Esophagus muscularis mucosa (tissue), 3 donors: Measurements from ENCODE around the gene PSME3IP1.

Source experiments
- EP300 ChIP-seq: sonication (generic); formaldehyde crosslinking; IDR thresholded peaks from one replicate; pipeline ENCODE4 v1.6.1; 2017; ENCODE audit warnings: antibody characterized with exemption
- TF ChIP-seq, protein P1 (sequence below), 3 experiments: fragments of 200-600 bp in 2 of 3; fragments of 450-650 bp in 1 of 3; sonication (generic) in 2 of 3; IDR thresholded peaks; one replicate each; pipeline ENCODE4 v1.5.1; 2017 to 2019; ENCODE audit warnings: antibody characterized with exemption in 3 of 3, mild to moderate bottlenecking in 2 of 3, moderate library complexity in 1 of 3

DNA sequence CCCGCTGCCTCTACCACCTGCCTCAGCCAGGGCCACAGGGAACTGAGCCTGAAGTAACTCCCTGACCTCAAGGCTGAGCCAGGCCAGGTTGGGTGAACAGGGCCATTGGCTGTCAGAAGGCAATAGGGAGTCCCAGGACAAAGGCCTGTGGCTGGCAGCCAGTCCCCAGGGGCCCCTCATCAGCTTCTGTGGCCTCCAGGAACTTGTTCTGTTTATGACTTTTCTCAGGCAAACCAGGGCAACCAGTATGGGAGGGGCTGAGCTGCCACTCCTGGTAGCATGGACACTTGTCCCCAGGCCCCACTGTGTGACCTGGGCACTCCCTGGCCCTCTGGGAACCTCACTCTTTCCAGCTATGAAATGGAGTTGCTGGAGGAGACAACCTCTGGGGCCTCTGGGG, 53.4 kb downstream of the PSME3IP1 start:
- TF ChIP-seq EP300: no peak
- TF ChIP-seq, protein P1, sequence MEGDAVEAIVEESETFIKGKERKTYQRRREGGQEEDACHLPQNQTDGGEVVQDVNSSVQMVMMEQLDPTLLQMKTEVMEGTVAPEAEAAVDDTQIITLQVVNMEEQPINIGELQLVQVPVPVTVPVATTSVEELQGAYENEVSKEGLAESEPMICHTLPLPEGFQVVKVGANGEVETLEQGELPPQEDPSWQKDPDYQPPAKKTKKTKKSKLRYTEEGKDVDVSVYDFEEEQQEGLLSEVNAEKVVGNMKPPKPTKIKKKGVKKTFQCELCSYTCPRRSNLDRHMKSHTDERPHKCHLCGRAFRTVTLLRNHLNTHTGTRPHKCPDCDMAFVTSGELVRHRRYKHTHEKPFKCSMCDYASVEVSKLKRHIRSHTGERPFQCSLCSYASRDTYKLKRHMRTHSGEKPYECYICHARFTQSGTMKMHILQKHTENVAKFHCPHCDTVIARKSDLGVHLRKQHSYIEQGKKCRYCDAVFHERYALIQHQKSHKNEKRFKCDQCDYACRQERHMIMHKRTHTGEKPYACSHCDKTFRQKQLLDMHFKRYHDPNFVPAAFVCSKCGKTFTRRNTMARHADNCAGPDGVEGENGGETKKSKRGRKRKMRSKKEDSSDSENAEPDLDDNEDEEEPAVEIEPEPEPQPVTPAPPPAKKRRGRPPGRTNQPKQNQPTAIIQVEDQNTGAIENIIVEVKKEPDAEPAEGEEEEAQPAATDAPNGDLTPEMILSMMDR (IDR thresholded peaks at IDR 0.05): no peak
